OCI-LY7 (cell line): ENCODE measurements around the gene UROD. TPM values are rescaled to one million over a fixed set of nuclear protein-coding genes. Genes with fewer than 3 reads are reported as not detected.

Experiments used
- BruUV-seq: library from RNA; stranded (reverse); fragments of 400-500 nt; replicated peaks from 2 replicates; lab custom pipeline; 2021; lab: Mats Ljungman, UMichigan
- CTCF ChIA-PET: fragments of 300-600 bp; sonication (Branson Sonifier 250); formaldehyde crosslinking; loops from one replicate; lab custom pipeline; 2022; ENCODE audit warnings: antibody characterized with exemption; ENCODE audit not compliant: unreplicated experiment; lab: Charles Lee
- POLR2A ChIA-PET: fragments of 300-600 bp; sonication (Branson Sonifier 250); formaldehyde crosslinking; loops from one replicate; lab custom pipeline; 2022; ENCODE audit warnings: antibody characterized with exemption; lab: Charles Lee
- DNase-seq: peaks from one replicate; pipeline ENCODE4 v3.0.0-alpha.2; 2015; ENCODE audit warnings: low spot score
- H2AFZ ChIP-seq: fragments of 200-600 bp; sonication (generic), shearing (Covaris generic); 2 replicates; pipeline ENCODE4 v1.6.1; 2014; ENCODE audit warnings: mild to moderate bottlenecking, antibody characterized with exemption, low read length, moderate library complexity
- H3K27ac ChIP-seq: fragments of 200-600 bp; sonication (generic); 2 replicates; pipeline ENCODE4 v1.5.1; 2014; ENCODE audit warnings: mixed run types, low read depth, mild to moderate bottlenecking, moderate library complexity, low read length, inconsistent platforms; ENCODE audit not compliant: poor library complexity, severe bottlenecking
- H3K36me3 ChIP-seq: fragments of 200-600 bp; sonication (generic); 2 replicates; pipeline ENCODE4 v1.6.1; 2014; ENCODE audit warnings: mild to moderate bottlenecking, antibody characterized with exemption, low read length, moderate library complexity, mixed read lengths; ENCODE audit not compliant: insufficient read depth
- H3K4me1 ChIP-seq: fragments of 200-600 bp; sonication (generic); 2 replicates; pipeline ENCODE4 v1.5.1; 2014; ENCODE audit warnings: mild to moderate bottlenecking, low read length; ENCODE audit not compliant: insufficient read depth, poor library complexity, severe bottlenecking
- H3K4me2 ChIP-seq: fragments of 200-600 bp; sonication (generic); 2 replicates; pipeline ENCODE4 v1.6.1; 2014; ENCODE audit warnings: mild to moderate bottlenecking, low read length
- H3K4me3 ChIP-seq: fragments of 200-600 bp; sonication (generic); 2 replicates; pipeline ENCODE4 v1.5.1; 2014; ENCODE audit warnings: mild to moderate bottlenecking, low read depth, low read length; ENCODE audit not compliant: poor library complexity, severe bottlenecking
- H3K79me2 ChIP-seq: fragments of 200-600 bp; sonication (generic); 2 replicates; pipeline ENCODE4 v1.6.1; 2016; ENCODE audit warnings: low read depth, mild to moderate bottlenecking, low read length, moderate library complexity, mixed read lengths; ENCODE audit not compliant: insufficient read depth
- H3K9me2 ChIP-seq: fragments of 200-600 bp; sonication (generic); 2 replicates; pipeline ENCODE4 v1.6.1; 2016; ENCODE audit warnings: mild to moderate bottlenecking, low read length, mixed read lengths; ENCODE audit not compliant: insufficient read depth
- H3K9me3 ChIP-seq: fragments of 200-600 bp; sonication (generic); 2 replicates; pipeline ENCODE4 v1.6.1; 2014; ENCODE audit warnings: mild to moderate bottlenecking, mixed run types, low read length, mixed read lengths
- H4K20me1 ChIP-seq: fragments of 200-600 bp; sonication (generic); 2 replicates; pipeline ENCODE4 v1.6.1; 2014; ENCODE audit warnings: mild to moderate bottlenecking, antibody characterized with exemption, low read length, moderate library complexity, mixed read lengths; ENCODE audit not compliant: insufficient read depth
- EZH2phosphoT487 ChIP-seq: fragments of 200-600 bp; sonication (generic); IDR thresholded peaks from 2 replicates; pipeline ENCODE4 v1.6.1; 2018; ENCODE audit warnings: low read depth, borderline replicate concordance, mild to moderate bottlenecking, mixed run types, antibody characterized with exemption, low read length, moderate library complexity, mixed read lengths
- intact Hi-C: fragments of 100-400 bp; cut with micrococcal nuclease; formaldehyde crosslinking; loops from one replicate; pipeline ENCODE4 v1.10.0; 2022; ENCODE audit not compliant: unreplicated experiment
- total RNA-seq, 2 experiments: library from RNA; depleted of rRNA in 1 of 2; stranded (reverse); fragments of >200 nt in 1 of 2; shearing (Covaris generic) in 1 of 2; gene quantifications; 2 replicates each; pipeline ENCODE4 v1.2.3, GENCODE V29; 2014 to 2022
- TF ChIP-seq, protein P1 (sequence below): fragments of 200-600 bp; sonication (generic); conservative IDR thresholded peaks from 2 replicates; pipeline ENCODE4 v1.5.1; 2014; ENCODE audit warnings: mild to moderate bottlenecking, antibody characterized with exemption, low read length, moderate library complexity, mixed read lengths

The UROD gene
- total RNA-seq, 2 experiments from 2014 or later = 61.6 to 73.5 TPM

GRCh38 chr1:45004281-45004920, 7.7 kb upstream of the UROD start:
- no TSS peak for BruUV-seq
- Histone ChIP-seq H3K9me3 (no peaks in the 10 kb centered on the region), H2AFZ (no peak overlapping the region), H3K27ac (no peak overlapping the region), H3K9me2 (no peaks in the 10 kb centered on the region), H3K4me2 (no peak overlapping the region), H3K4me3 (no peak overlapping the region), H3K36me3 (peaks cover 51% of the 10 kb centered on the region; the same call in 1 of the 2 replicates), H3K4me1 (peaks cover 7% of the 10 kb centered on the region), H3K79me2 (no peaks in the 10 kb centered on the region), H4K20me1 (no peaks in the 10 kb centered on the region)
- TF ChIP-seq, protein P1, sequence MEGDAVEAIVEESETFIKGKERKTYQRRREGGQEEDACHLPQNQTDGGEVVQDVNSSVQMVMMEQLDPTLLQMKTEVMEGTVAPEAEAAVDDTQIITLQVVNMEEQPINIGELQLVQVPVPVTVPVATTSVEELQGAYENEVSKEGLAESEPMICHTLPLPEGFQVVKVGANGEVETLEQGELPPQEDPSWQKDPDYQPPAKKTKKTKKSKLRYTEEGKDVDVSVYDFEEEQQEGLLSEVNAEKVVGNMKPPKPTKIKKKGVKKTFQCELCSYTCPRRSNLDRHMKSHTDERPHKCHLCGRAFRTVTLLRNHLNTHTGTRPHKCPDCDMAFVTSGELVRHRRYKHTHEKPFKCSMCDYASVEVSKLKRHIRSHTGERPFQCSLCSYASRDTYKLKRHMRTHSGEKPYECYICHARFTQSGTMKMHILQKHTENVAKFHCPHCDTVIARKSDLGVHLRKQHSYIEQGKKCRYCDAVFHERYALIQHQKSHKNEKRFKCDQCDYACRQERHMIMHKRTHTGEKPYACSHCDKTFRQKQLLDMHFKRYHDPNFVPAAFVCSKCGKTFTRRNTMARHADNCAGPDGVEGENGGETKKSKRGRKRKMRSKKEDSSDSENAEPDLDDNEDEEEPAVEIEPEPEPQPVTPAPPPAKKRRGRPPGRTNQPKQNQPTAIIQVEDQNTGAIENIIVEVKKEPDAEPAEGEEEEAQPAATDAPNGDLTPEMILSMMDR = no peak
- no peak for TF ChIP-seq EZH2phosphoT487
- CTCF ChIA-PET = no interaction called here
- intact Hi-C loops = no loop called here
- DNase-seq = no peak
- POLR2A ChIA-PET = no interaction called here

GRCh38 chr1:45005761-45006160, 6.3 kb upstream of the UROD start:
- no peak for DNase-seq
- TF ChIP-seq, protein P1 = no peak
- no peak for TF ChIP-seq EZH2phosphoT487
- ChIA-PET CTCF (no interaction called here), POLR2A (no interaction called here)
- Histone ChIP-seq H4K20me1 (no peaks in the 10 kb centered on the region), H3K4me3 (no peak overlapping the region), H3K36me3 (peaks cover 51% of the 10 kb centered on the region; the same call in 1 of the 2 replicates), H2AFZ (no peak overlapping the region), H3K4me1 (peaks cover 9% of the 10 kb centered on the region), H3K9me3 (no peaks in the 10 kb centered on the region), H3K4me2 (no peak overlapping the region), H3K79me2 (no peaks in the 10 kb centered on the region), H3K27ac (no peak overlapping the region), H3K9me2 (no peaks in the 10 kb centered on the region)
- intact Hi-C loops = no loop called here
- no TSS peak for BruUV-seq

DNA sequence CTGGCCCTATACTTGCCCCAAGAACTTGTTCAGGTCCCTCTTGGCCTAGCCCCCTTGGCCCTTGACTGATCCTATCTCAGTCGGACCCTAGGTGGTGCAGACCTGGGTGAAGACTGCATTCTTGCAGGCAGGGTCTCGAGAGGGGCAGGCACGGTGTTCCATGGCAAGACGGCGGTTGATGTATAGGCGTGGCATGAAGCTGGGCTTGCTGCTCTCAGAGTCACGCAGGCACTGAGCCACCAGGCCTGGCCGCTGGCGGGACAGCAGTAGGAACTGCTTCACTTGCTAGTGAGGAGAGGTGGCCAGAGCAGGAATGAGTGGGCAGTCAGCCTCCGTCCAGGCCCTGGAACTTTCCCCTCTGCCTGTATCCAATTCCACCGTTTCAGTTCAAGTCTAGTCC, 4.7 kb upstream of the UROD start:
- Histone ChIP-seq H3K4me3 (no peak overlapping the region), H3K27ac (no peak overlapping the region), H3K79me2 (peaks cover 3% of the 10 kb centered on the region; the same call in 1 of the 2 replicates), H3K4me1 (peaks cover 15% of the 10 kb centered on the region), H3K9me2 (no peaks in the 10 kb centered on the region), H3K4me2 (no peak overlapping the region), H3K36me3 (peaks cover 51% of the 10 kb centered on the region; the same call in 1 of the 2 replicates), H4K20me1 (no peaks in the 10 kb centered on the region), H3K9me3 (no peaks in the 10 kb centered on the region), H2AFZ (no peak overlapping the region)
- DNase-seq = no peak
- intact Hi-C loops = no loop called here
- no TSS peak for BruUV-seq
- no peak for TF ChIP-seq EZH2phosphoT487
- TF ChIP-seq, protein P1 = no peak
- ChIA-PET CTCF (no interaction called here), POLR2A (no interaction called here)
